Common myeloid progenitor, CD34-positive (primary cell): ENCODE measurements around the gene GDPGP1.

Experiments used
- CTCF ChIA-PET: fragments of 350-600 bp; sonication (Branson Sonifier 250); formaldehyde crosslinking; loops from one replicate; lab custom pipeline; 2021; ENCODE audit warnings: antibody characterized with exemption; lab: Charles Lee
- POLR2A ChIA-PET: fragments of 350-600 bp; sonication (Branson Sonifier 250); formaldehyde crosslinking; loops from one replicate; lab custom pipeline; 2021; ENCODE audit warnings: antibody characterized with exemption; lab: Charles Lee
- DNase-seq, 3 donors: peaks; one replicate each; pipeline versions ENCODE4 v3.0.0 to v3.0.0-alpha.2; 2013
- H3K27ac ChIP-seq, 2 experiments: 1 replicate in 1 of 2; 2 replicates in 1 of 2; pipeline ENCODE4 v1.7.0; 2013; ENCODE audit warnings: inconsistent platforms in 2 of 2, low read length in 2 of 2, mild to moderate bottlenecking in 2 of 2, low read depth in 1 of 2, moderate library complexity in 1 of 2; ENCODE audit not compliant: severe bottlenecking in 2 of 2, insufficient read depth in 1 of 2, poor library complexity in 1 of 2
- H3K27me3 ChIP-seq, 5 experiments: replicated peaks in 2 of 5; 1 replicate in 3 of 5; 2 replicates in 2 of 5; pipeline versions ENCODE4 v1.6.1 to v1.7.0; 2013; ENCODE audit warnings: low read length in 4 of 5, mild to moderate bottlenecking in 2 of 5, moderate library complexity in 2 of 5, inconsistent platforms in 1 of 5; ENCODE audit not compliant: insufficient read depth in 5 of 5, control insufficient read depth in 4 of 5
- H3K36me3 ChIP-seq, 4 experiments: 1 replicate in 2 of 4; 2 replicates in 2 of 4; pipeline versions ENCODE4 v1.6.1 to v1.7.0; 2013; ENCODE audit warnings: low read length in 3 of 4, control low read depth in 1 of 4, mild to moderate bottlenecking in 1 of 4; ENCODE audit not compliant: control insufficient read depth in 4 of 4, insufficient read depth in 4 of 4
- H3K4me1 ChIP-seq, 4 experiments: 1 replicate in 3 of 4; 2 replicates in 1 of 4; pipeline versions ENCODE4 v1.6.1 to v1.7.1; 2013; ENCODE audit warnings: low read length in 3 of 4, mild to moderate bottlenecking in 3 of 4, control low read depth in 1 of 4, inconsistent platforms in 1 of 4, moderate library complexity in 1 of 4; ENCODE audit not compliant: control insufficient read depth in 4 of 4, insufficient read depth in 4 of 4; ENCODE audit errors: control extremely low read depth in 1 of 4
- H3K4me3 ChIP-seq, 7 experiments: 1 replicate in 4 of 7; 2 replicates in 3 of 7; pipeline versions ENCODE4 v1.5.1 to v1.7.0; 2013; ENCODE audit warnings: mild to moderate bottlenecking in 7 of 7, low read length in 6 of 7, moderate library complexity in 6 of 7, inconsistent platforms in 2 of 7, low read depth in 2 of 7, control low read depth in 1 of 7; ENCODE audit not compliant: insufficient read depth in 4 of 7, control insufficient read depth in 1 of 7; ENCODE audit errors: extremely low read depth in 1 of 7
- H3K9me3 ChIP-seq, 5 experiments: 1 replicate in 4 of 5; 2 replicates in 1 of 5; pipeline versions ENCODE4 v1.6.1 to v1.7.1; 2013; ENCODE audit warnings: low read length in 4 of 5, mild to moderate bottlenecking in 2 of 5, inconsistent platforms in 1 of 5, low read depth in 1 of 5, moderate library complexity in 1 of 5; ENCODE audit not compliant: control insufficient read depth in 4 of 5, insufficient read depth in 2 of 5; ENCODE audit errors: control extremely low read depth in 1 of 5
- WGBS: methylation state at CpG from one replicate; pipeline ENCODE4 v1.1.5; 2013; ENCODE audit not compliant: insufficient coverage; 5-methylcytosine and 5-hydroxymethylcytosine counted together

GDPGP1 gene

DNA sequence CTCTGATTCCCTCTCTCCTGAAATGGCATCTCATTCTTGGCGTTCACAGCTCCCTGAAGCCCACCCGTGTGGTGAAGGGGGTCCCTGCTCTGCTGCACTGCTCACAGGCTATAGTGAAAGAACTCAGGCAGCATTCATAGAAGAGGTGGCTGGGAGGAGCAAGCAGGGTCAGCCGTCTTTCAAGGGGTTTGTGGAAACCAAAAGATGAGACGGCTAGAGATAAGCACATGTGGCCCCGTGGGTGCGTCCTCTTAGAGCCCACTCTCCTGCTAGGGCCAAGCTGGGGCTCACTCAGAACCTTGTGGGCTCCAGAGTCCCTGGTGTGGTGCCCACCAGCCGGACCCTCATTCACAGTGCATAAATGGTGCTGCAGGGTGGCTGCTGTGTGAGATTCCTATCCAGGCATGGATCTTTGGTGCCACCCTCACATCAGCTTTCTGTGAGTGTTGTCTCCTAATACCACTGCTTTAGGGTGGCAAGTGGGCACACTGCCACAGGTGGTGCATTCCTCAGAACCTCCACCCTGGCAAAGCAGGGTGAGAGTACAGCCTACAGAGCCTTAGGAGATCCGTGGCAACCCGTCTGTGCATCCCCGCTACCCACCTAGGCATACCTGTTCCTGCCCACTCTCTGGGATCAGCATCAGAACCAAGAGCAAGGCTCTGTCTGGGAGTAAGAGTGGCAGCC is 44.1 kb upstream of the GDPGP1 start:
- Histone ChIP-seq H3K27me3 (no peaks in the 10 kb centered on the region), H3K27ac (no peak overlapping the region), H3K36me3 (no peaks in the 10 kb centered on the region), H3K4me3 (no peak overlapping the region), H3K9me3 (no peaks in the 10 kb centered on the region), H3K4me1 (peaks cover 5 to 56% (median 29%) of the 10 kb centered on the region in 4 experiments)
- ChIA-PET CTCF (interaction anchor here (1.6 to 2.0 kb wide), 3 partner anchors 10 to 47 kb away, joined by 3 to 6 read pairs (median 4); no protein-coding TSS in a partner anchor), POLR2A (interaction anchor here (0.5 kb wide), 1 partner anchor 20 kb away, joined by 4 read pairs; no protein-coding TSS in a partner anchor)
- DNase-seq = peak in 2 of 3 donors; percentile 25 to 43
- 91% methylated on average over 8 of the region's 10 CpGs for WGBS

- no peak overlapping the region for H3K27ac ChIP-seq
- no peaks in the 10 kb centered on the region for H3K27me3 ChIP-seq
- ChIA-PET POLR2A (no interaction called here), CTCF (interaction anchor here (0.7 to 2.0 kb wide), 5 partner anchors 9 to 47 kb away, joined by 3 to 6 read pairs (median 4); no protein-coding TSS in a partner anchor)
- no peak overlapping the region for H3K4me3 ChIP-seq
- H3K36me3 ChIP-seq = no peaks in the 10 kb centered on the region
- no peak for DNase-seq
- 98% methylated on average over 6 of the region's 10 CpGs for WGBS
- no peaks in the 10 kb centered on the region for H3K9me3 ChIP-seq
- H3K4me1 ChIP-seq = peaks cover 2 to 49% (median 23%) of the 10 kb centered on the region in 4 experiments
Observed at GRCh38 chr15:90190606-90191343, 43.2 kb upstream of the GDPGP1 start.

DNA sequence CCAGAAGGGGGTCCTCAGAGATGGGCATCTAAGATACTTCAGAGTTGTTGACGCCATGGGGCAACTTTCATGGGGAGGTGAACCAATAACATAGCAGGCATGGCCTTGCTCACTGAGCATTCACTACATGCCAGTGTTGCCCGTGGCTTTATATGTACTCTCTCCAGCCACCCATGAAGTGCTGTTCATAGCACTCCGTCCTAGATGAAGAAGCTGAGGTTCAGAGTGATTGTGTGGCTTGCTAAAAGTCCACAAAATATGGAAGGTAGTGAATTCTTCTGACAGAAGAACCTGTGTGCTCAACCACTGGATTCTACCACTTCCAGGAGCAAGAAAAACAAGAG is 42.7 kb upstream of the GDPGP1 start:
- WGBS = 100% methylated on average over 1 of the region's 3 CpGs
- no peaks in the 10 kb centered on the region for H3K27me3 ChIP-seq
- peaks cover 2 to 49% (median 23%) of the 10 kb centered on the region in 4 experiments for H3K4me1 ChIP-seq
- DNase-seq = no peak
- H3K9me3 ChIP-seq = no peaks in the 10 kb centered on the region
- no peak overlapping the region for H3K27ac ChIP-seq
- POLR2A ChIA-PET = no interaction called here
- H3K36me3 ChIP-seq = no peaks in the 10 kb centered on the region
- no peak overlapping the region for H3K4me3 ChIP-seq
- CTCF ChIA-PET = interaction anchor here (0.7 to 2.0 kb wide), 8 partner anchors 8 to 58 kb away, joined by 3 to 6 read pairs (median 4); partner anchors contain the start of gene TTLL13

DNA sequence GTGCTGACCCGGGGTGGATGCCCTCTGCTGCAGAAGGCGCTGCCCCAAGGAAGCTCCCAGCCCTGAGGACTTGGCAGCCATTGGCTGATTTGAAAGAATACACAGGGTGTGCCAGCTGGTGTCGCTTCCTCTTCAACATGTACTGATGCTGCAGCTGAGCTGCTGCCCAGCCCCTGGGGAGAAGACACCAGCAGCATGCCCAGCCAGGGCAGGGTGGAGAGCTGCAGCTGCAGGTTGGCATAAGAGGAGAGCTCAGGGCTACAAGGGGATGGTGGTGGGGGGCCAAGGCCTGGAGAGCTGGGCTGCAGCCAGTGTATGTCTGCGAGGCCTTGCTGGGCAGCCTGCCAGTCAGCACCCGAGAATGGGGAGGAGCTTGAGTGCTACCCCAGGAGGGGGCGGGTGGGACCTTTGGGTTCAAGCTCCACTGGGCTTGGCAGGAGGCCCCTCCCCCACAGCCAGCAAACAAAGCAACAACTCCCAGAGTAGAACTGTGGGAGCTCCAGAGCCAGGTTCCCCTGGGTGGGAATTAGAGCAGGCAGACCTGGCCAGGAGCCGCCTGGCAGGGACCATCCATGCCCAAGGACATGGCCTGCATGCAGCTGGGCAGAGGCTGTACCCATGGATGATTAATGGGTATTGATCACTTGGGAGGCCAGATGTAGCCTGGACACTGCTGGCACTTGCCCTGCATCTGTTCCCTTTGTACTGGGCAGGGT is 42.1 kb upstream of the GDPGP1 start:
- WGBS = 57% methylated on average over 3 of the region's 7 CpGs
- CTCF ChIA-PET = interaction anchor here (0.7 to 2.0 kb wide), 7 partner anchors 8 to 57 kb away, joined by 3 to 6 read pairs (median 4); partner anchors contain the start of genes SEMA4B and TTLL13

GRCh38 chr15:90192961-90193786 is 40.8 kb upstream of the GDPGP1 start:
- 22% methylated on average over 16 of the region's 16 CpGs for WGBS
- Histone ChIP-seq H3K9me3 (no peaks in the 10 kb centered on the region), H3K27ac (no peak overlapping the region), H3K36me3 (no peaks in the 10 kb centered on the region), H3K4me3 (peak overlapping the region in 3 of 7 experiments; percentile 43 to 58 (median 44)), H3K4me1 (peaks cover 2 to 48% (median 23%) of the 10 kb centered on the region in 4 experiments), H3K27me3 (no peaks in the 10 kb centered on the region)
- DNase-seq = peak; percentile 49 to 84 (median 80)
- ChIA-PET POLR2A (interaction anchor here (0.6 kb wide), 1 partner anchor 45 kb away, joined by 4 read pairs; no protein-coding TSS in a partner anchor), CTCF (interaction anchor here (0.6 to 2.0 kb wide), 7 partner anchors 9 to 1820 kb away, joined by 3 to 6 read pairs (median 4); no protein-coding TSS in a partner anchor)

More for the DNA sequence above, 42.1 kb upstream of the GDPGP1 start:
- Histone ChIP-seq H3K27me3 (no peaks in the 10 kb centered on the region), H3K9me3 (no peaks in the 10 kb centered on the region), H3K4me1 (peaks cover 2 to 49% (median 23%) of the 10 kb centered on the region in 4 experiments), H3K36me3 (no peaks in the 10 kb centered on the region), H3K27ac (no peak overlapping the region), H3K4me3 (peak overlapping the region in 1 of 7 experiments; percentile 5)
- POLR2A ChIA-PET = no interaction called here
- DNase-seq = peak in 2 of 3 donors; percentile 59 to 72

GRCh38 chr15:90194655-90195054 is 39.4 kb upstream of the GDPGP1 start:
- Histone ChIP-seq H3K9me3 (no peaks in the 10 kb centered on the region), H3K27ac (no peak overlapping the region), H3K27me3 (no peaks in the 10 kb centered on the region), H3K4me3 (no peak overlapping the region), H3K4me1 (peaks cover 2 to 36% (median 21%) of the 10 kb centered on the region in 4 experiments), H3K36me3 (no peaks in the 10 kb centered on the region)
- no peak for DNase-seq
- WGBS = no CpG with 5 or more reads among the region's 2 CpGs
- ChIA-PET POLR2A (no interaction called here), CTCF (interaction anchor here (0.6 to 1.8 kb wide), 5 partner anchors 10 to 30 kb away, joined by 3 to 7 read pairs (median 3); no protein-coding TSS in a partner anchor)
